ENCODE data around the gene MYG1.

Gene MYG1

GRCh38 chr12:53299454-53300180, at the start of gene MYG1:
MYG1 (plus strand) TSS chr12:53299695; CDS start chr12:53299738, 43 bp downstream.
- DNase-seq: peak; percentile 84 to 88

- peak; percentile 69 to 73 for DNase-seq
Measured at GRCh38 chr12:53251477-53252348, 47.8 kb upstream of the MYG1 start.

- DNase-seq: peak in 1 of 2 experiments; percentile 22
Measured at GRCh38 chr12:53252349-53252916, 47.1 kb upstream of the MYG1 start.

- DNase-seq: no peak
Measured at GRCh38 chr12:53253298-53253697, 46.2 kb upstream of the MYG1 start.

GRCh38 chr12:53254816-53255545, 44.5 kb upstream of the MYG1 start:
- DNase-seq: no peak

- no peak for DNase-seq
Measured at GRCh38 chr12:53255996-53256395, 43.5 kb upstream of the MYG1 start.

GRCh38 chr12:53258541-53259539, 40.7 kb upstream of the MYG1 start:
- no peak for DNase-seq

GRCh38 chr12:53259891-53260290, 39.6 kb upstream of the MYG1 start:
- DNase-seq: no peak

GRCh38 chr12:53265783-53266182, 33.7 kb upstream of the MYG1 start:
- DNase-seq: no peak

- DNase-seq: peak; percentile 54 to 60
Measured at GRCh38 chr12:53267306-53267998, 32.0 kb upstream of the MYG1 start.

GRCh38 chr12:53267999-53268629, 31.4 kb upstream of the MYG1 start, which contains the start of gene ESPL1:
ESPL1 (plus strand) TSS chr12:53268299; CDS start chr12:53268767, 468 bp downstream.
- DNase-seq: peak; percentile 90 to 93

GRCh38 chr12:53268630-53269562, 30.6 kb upstream of the MYG1 start:
- DNase-seq: no peak

GRCh38 chr12:53274445-53274844, 25.1 kb upstream of the MYG1 start:
- DNase-seq: no peak

- DNase-seq: no peak
Measured at GRCh38 chr12:53276511-53276910, 23.0 kb upstream of the MYG1 start.

- DNase-seq: no peak
Measured at GRCh38 chr12:53277981-53278380, 21.5 kb upstream of the MYG1 start.

GRCh38 chr12:53279283-53279869, 20.1 kb upstream of the MYG1 start:
- DNase-seq: no peak

- DNase-seq: no peak
Measured at GRCh38 chr12:53279888-53280498, 19.5 kb upstream of the MYG1 start.

GRCh38 chr12:53286448-53286847, 13.0 kb upstream of the MYG1 start:
- DNase-seq: no peak

All from activated CD4-positive, alpha-beta T cell treated with anti-CD3 and anti-CD28 coated beads, Interleukin-2, amount 50 U/mL, for 48 hours (primary cell).